ENCODE results near the gene TEX13A.
"Not testable (repeated sequence)": the region's sequence is repeated elsewhere in the genome, so short reads cannot be mapped to it uniquely, and the experiment has no call there.

TEX13A gene, protein sequence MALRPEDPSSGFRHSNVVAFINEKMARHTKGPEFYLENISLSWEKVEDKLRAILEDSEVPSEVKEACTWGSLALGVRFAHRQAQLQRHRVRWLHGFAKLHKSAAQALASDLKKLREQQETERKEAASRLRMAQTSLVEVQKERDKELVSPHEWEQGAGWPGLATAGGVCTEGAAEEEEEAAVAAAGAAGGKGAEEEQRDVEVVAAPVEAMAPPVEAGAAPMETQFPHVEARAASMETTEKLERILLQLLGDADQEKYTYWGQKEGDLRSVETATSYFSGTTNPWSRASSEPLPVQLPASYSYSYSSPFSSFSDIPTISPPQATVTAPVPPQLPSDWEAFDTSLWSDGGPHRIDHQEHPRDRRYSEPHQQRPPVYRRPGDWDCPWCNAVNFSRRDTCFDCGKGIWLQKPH

DNA sequence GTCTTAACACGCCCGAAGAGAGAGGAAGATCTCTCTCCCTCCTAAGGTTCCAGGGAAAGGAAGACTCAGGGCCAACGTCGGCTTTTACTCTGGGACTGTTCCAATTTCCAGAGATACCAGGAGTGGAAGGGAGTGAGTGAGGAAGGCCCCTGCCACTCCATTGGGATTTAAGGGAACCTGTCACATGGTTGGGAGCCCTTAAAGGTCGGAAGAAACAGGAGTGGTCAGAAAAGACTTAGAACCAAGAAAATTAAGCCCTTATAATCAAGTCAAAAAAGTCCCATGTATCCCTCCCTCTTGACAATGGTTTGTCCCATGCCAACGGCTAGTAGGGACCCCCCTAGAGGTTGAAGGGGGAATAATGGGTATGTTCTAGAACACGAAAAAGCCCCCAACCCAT is at the start of gene TEX13A:
Gene TEX13A, minus strand, starts transcription at position 59 of the 400 bp plus-strand sequence. CDS start 297 bp downstream, outside the sequence.
- peaks cover 0 to 5% of the 10 kb centered on the region in 2 donors for H3K9me3 Mint-ChIP-seq
- no peak within 1 kb of the TSS for H3K4me3 Mint-ChIP-seq
- H3K36me3 Mint-ChIP-seq: peaks cover 0 to 1% of the 10 kb centered on the region in 2 donors
- no peaks in the 10 kb centered on the region for H3K27me3 Mint-ChIP-seq
- ATAC-seq (replicated peaks) (no peak), DNase-seq (no peak)
- no peak within 1 kb of the TSS for H3K27ac Mint-ChIP-seq
- H3K4me1 Mint-ChIP-seq: no peaks in the 10 kb centered on the region

DNA sequence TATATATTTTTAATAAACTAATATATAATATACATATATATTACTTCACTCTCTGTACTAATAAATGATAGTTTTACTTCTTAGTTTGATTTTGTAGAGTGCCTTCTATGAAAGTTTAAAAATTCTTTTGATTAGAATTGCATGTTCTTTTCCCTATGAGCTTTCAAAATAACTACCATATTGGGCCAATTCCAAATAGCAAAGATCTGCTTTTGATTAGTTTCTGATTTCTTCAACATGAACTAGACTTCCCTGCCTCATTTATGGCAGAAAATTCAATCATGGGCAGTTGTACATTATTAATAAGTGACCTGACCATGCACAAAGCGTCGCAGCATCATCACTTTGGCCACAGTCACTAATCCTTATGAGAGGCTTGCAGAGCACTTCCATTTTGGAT is 48.9 kb upstream of the TEX13A start:
- Mint-ChIP-seq H3K4me1 (no peaks in the 10 kb centered on the region), H3K9me3 (peaks cover 0 to under 1% of the 10 kb centered on the region in 2 donors)
- no peak for DNase-seq

DNA sequence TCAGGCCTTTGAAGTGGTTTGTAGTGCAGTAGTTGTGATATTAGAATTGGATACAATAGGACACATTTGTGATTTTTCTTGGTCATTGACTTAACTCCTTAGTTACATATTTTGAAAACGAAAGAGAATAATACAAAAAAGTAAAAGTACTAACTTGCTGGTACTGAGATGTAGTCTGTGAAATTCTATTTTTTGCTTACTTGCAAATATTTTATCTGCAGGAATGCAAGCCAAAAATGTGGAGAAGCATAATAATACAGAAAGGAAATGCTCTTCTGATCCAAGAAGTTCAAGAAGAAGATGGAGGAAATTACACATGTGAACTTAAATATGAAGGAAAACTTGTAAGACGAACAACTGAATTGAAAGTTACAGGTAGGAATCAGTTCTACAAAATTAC is 46.7 kb upstream of the TEX13A start:
- H3K27me3 Mint-ChIP-seq: peaks cover 0 to 4% of the 10 kb centered on the region in 2 donors
- no peak overlapping the region for H3K4me3 Mint-ChIP-seq
- ATAC-seq (replicated peaks) (no peak), DNase-seq (no peak)
- no peak overlapping the region for H3K27ac Mint-ChIP-seq
- no peaks in the 10 kb centered on the region for H3K9me3 Mint-ChIP-seq
- H3K36me3 Mint-ChIP-seq: no peaks in the 10 kb centered on the region
- no peaks in the 10 kb centered on the region for H3K4me1 Mint-ChIP-seq

More for the DNA sequence above, 48.9 kb upstream of the TEX13A start:
- no peaks in the 10 kb centered on the region for H3K27me3 Mint-ChIP-seq
- H3K27ac Mint-ChIP-seq: no peak overlapping the region
- H3K36me3 Mint-ChIP-seq: no peaks in the 10 kb centered on the region
- H3K4me3 Mint-ChIP-seq: no peak overlapping the region
- no peak for ATAC-seq (replicated peaks)

DNA sequence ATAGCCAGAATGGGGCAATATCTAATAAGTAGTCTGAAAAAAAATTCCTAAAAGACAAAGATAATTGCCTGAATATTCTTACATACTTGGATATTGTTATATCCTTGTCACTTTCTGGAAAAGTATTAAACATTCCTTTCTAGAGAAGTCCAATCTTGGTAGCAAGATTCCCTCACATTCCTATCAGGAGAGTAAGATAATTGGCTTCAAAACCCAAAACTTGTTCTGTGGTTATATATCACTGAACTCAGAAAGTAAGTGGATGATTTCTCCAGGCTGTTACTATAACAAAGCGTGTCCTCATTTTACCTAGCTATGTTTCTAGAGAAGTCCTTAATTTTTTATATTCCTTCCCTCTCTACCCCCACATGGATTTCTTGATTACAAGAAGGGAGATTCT is 46.0 kb upstream of the TEX13A start:
- H3K4me1 Mint-ChIP-seq: no peaks in the 10 kb centered on the region
- ATAC-seq (replicated peaks) (no peak), DNase-seq (no peak)
- H3K27ac Mint-ChIP-seq: no peak overlapping the region
- no peak overlapping the region for H3K4me3 Mint-ChIP-seq
- H3K9me3 Mint-ChIP-seq: no peaks in the 10 kb centered on the region
- peaks cover 0 to 4% of the 10 kb centered on the region in 2 donors for H3K27me3 Mint-ChIP-seq
- H3K36me3 Mint-ChIP-seq: no peaks in the 10 kb centered on the region

DNA sequence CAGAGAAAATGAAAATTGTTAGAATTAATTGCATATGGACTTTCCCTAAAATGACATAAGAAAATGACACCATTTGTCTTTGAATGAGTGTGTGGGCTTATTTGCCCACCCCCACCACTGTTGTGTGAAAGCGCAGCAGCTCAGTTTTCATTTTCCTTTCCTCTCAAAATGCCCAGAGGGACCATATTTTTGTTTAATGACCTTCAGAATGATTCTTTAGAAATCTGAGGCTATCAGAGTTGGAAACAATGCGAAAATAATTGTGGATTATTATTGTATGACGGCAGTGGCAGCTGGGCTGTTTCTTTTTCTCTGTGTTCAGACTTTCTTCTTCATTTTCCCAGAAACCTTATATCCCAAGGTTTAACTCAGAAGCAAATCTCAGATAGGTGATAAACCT is 44.6 kb upstream of the TEX13A start:
- ATAC-seq (replicated peaks) (no peak), DNase-seq (no peak)
- peaks cover 0 to 4% of the 10 kb centered on the region in 2 donors for H3K27me3 Mint-ChIP-seq

DNA sequence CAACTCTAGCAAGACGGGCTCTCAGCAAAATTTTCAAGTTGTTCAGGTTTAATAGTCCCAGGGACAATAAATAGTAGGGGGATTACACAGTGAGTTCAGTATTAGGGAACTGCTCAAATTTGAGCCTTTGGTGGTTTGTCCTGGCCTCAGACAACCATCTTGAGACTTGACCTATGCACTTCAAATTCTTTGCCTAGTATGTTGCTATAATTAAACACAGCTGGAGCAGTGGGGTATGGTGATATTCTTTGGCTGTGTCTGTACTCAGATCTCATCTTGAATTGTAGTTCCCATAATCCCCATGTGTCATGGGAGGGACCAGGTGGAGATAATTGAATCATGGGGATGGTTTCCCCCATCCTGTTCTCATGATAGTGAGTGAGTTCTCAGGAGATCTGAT is 43.3 kb upstream of the TEX13A start:
- H3K27me3 Mint-ChIP-seq: peaks cover 0 to 4% of the 10 kb centered on the region in 2 donors
- H3K36me3 Mint-ChIP-seq: no peaks in the 10 kb centered on the region
- DNase-seq (no peak), ATAC-seq (replicated peaks) (no peak)
- no peak overlapping the region for H3K27ac Mint-ChIP-seq
- no peak overlapping the region for H3K4me3 Mint-ChIP-seq
- no peaks in the 10 kb centered on the region for H3K4me1 Mint-ChIP-seq
- H3K9me3 Mint-ChIP-seq: no peaks in the 10 kb centered on the region

More for the DNA sequence above, 44.6 kb upstream of the TEX13A start:
- no peak overlapping the region for H3K27ac Mint-ChIP-seq
- H3K9me3 Mint-ChIP-seq: no peaks in the 10 kb centered on the region
- H3K36me3 Mint-ChIP-seq: no peaks in the 10 kb centered on the region
- no peak overlapping the region for H3K4me3 Mint-ChIP-seq
- no peaks in the 10 kb centered on the region for H3K4me1 Mint-ChIP-seq

DNA sequence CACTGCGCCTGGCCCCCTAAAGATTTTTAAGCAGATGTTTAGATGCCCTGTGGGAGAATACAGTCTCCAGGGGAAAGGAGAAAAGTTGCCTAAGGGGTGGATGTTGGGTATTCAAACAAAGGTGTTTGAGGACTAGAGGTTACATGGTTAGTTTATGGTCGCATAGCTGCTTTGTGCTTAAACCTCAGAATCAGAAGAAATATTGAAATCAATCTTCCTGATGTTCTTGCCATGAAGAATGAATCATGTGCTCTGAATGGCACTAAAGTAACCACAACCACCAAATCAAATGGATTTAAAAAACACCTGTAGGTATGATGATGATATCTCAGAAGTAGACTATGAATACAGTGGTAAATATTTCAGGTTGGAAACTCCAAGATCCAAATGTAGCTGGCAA is 42.7 kb upstream of the TEX13A start:
- Mint-ChIP-seq H3K27ac (no peak overlapping the region), H3K27me3 (peaks cover 0 to 4% of the 10 kb centered on the region in 2 donors), H3K4me1 (no peaks in the 10 kb centered on the region), H3K4me3 (no peak overlapping the region), H3K36me3 (no peaks in the 10 kb centered on the region), H3K9me3 (no peaks in the 10 kb centered on the region)
- DNase-seq (no peak), ATAC-seq (replicated peaks) (no peak)

DNA sequence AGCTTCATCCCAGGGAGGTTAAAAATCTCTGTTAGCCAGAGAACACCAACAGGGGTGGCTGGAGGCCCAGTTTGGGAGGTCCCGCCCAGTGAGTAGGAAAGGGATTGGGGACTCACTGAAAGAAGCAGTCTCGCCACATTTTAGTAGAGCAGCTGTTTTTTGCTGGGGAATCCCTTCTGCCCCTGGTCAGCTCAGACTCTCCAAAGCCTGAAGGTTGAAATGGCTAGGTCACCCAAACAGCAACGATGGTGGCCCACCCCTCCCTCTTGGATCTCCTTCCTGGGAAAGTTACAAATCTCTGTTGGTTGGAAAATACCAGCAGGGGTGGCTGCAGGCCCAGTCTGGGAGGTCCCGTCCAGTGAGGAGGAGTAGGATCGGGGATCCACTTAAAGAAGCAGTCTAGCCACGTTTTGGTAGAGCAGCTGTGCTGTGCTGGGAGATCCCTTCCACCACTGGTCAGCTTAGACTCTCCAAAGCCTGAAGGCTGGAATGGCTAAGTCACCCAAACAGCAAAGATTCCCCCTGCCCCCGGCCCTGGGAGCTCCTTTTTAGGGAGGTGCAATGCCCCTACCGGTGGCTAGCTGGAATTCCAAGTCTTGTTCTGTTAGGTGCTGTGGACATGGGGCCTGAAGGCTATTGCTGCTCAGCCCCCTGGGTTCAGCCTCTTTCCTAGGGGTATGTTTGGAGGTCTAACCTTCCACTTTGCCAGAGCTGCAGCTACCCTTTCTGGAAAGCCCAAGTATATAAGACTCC is 40.0 kb upstream of the TEX13A start:
- Mint-ChIP-seq H3K4me3 (no peak overlapping the region), H3K27me3 (peaks cover 0 to 4% of the 10 kb centered on the region in 2 donors)

DNA sequence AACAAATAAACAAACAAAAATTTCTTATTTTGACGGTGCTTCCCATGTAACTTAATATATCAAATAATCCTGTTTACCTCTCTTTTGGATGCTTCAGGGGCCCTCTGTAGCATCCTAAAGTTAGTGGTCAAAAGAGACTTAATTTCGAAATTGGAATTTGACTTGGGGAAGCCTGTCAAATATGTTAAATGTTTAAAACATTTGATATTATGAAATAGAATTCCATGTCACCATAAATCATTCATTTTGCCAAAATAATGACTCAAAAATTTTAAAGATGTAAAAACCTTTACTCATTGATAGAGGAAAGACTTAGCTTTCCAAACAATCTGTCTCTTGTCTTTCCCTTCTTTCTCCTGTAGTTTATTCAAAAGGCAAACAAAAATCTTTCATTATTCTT is 20.6 kb upstream of the TEX13A start:
- no peak overlapping the region for H3K27ac Mint-ChIP-seq
- no peak for ATAC-seq (replicated peaks)
- H3K4me1 Mint-ChIP-seq: no peaks in the 10 kb centered on the region
- no peak overlapping the region for H3K4me3 Mint-ChIP-seq
- no peaks in the 10 kb centered on the region for H3K27me3 Mint-ChIP-seq
- no peak for DNase-seq
- H3K9me3 Mint-ChIP-seq: no peaks in the 10 kb centered on the region
- no peaks in the 10 kb centered on the region for H3K36me3 Mint-ChIP-seq

More for the DNA sequence above, 40.0 kb upstream of the TEX13A start:
- no peak overlapping the region for H3K27ac Mint-ChIP-seq
- ATAC-seq (replicated peaks) (no peak), DNase-seq (no peak)
- no peaks in the 10 kb centered on the region for H3K9me3 Mint-ChIP-seq
- H3K4me1 Mint-ChIP-seq: no peaks in the 10 kb centered on the region
- H3K36me3 Mint-ChIP-seq: no peaks in the 10 kb centered on the region

DNA sequence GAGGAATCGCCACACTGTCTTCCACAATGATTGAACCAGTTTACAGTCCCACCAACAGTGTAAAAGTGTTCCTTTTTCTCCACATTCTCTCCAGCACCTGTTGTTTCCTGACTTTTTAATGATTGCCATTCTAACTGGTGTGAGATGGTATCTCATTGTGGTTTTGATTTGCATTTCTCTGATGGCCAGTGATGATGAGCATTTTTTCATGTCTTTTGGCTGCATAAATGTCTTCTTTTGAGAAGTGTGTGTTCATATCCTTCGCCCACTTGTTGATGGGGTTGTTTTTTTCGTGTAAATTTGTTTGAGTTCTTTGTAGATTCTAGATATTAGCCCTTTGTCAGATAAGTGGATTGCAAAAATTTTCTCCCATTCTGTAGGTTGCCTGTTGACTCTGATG is 16.9 kb upstream of the TEX13A start:
- H3K4me3 Mint-ChIP-seq; H3K27ac Mint-ChIP-seq; H3K4me1 Mint-ChIP-seq; H3K27me3 Mint-ChIP-seq; H3K36me3 Mint-ChIP-seq; H3K9me3 Mint-ChIP-seq; DNase-seq; ATAC-seq (replicated peaks): not testable (repeated sequence)

DNA sequence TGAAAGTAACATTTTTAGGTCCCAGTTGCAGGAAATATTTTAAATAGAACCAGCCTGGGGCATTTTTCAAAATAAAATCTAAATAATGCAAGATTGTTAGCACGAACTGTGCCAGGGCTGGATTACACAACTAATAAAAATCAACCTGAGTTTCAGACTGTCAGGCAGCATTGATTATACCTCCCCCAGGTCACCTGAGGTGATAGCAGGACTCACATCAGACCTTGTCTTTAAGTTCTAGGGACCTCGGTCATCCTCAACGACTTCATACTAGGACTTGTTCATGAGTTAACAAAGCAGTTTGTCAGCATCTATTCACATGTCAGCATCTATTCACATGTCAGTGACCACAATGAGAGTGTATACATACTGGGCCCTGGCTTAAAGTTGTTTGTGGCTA is 8.7 kb upstream of the TEX13A start:
- no peak overlapping the region for H3K27ac Mint-ChIP-seq
- no peaks in the 10 kb centered on the region for H3K4me1 Mint-ChIP-seq
- no peak for ATAC-seq (replicated peaks)
- no peak for DNase-seq
- H3K4me3 Mint-ChIP-seq: no peak overlapping the region
- H3K27me3 Mint-ChIP-seq: no peaks in the 10 kb centered on the region
- no peaks in the 10 kb centered on the region for H3K36me3 Mint-ChIP-seq
- H3K9me3 Mint-ChIP-seq: no peaks in the 10 kb centered on the region

DNA sequence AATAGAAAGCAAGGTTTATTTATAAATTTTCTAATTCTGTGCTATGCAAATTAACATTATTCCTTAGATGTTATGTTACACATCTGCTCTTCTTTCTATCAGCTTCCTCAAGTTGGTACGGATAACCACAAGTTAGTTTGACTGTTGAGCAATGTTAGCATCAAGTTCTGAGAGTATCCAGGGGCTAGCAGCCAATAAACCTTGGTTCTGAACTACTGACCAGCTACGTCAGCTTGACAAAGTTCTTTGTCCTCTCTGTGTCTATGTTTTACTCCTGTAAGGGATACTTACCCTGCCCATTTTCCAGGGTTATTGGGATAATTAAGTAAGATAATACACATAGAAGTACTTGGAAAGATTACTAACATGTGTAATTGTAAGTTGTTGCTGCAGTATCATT is 8.1 kb upstream of the TEX13A start:
- H3K27ac Mint-ChIP-seq: no peak overlapping the region
- DNase-seq (no peak), ATAC-seq (replicated peaks) (no peak)
- no peaks in the 10 kb centered on the region for H3K4me1 Mint-ChIP-seq
- no peak overlapping the region for H3K4me3 Mint-ChIP-seq
- H3K27me3 Mint-ChIP-seq: no peaks in the 10 kb centered on the region
- H3K36me3 Mint-ChIP-seq: no peaks in the 10 kb centered on the region
- H3K9me3 Mint-ChIP-seq: no peaks in the 10 kb centered on the region

DNA sequence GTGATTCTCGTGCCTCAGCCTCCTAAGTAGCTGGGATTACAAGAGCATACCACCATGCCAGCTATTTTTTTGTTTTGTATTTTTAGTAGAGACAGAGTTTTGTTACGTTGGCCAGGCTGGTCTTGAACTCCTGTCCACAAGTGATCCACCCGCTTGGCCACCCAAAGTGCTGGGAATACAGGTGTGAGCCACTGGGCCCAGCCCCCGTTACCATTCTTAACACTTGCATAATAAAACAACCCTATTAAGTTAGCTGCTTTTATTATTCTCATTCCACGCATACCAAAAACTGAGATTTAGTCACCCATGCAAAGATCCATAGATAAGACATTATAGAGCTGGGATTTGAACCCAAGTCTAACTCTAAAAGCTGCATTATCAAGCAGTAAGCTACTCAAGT is 6.0 kb upstream of the TEX13A start:
- Mint-ChIP-seq H3K4me1 (no peaks in the 10 kb centered on the region), H3K27me3 (no peaks in the 10 kb centered on the region), H3K9me3 (peaks cover 0 to 2% of the 10 kb centered on the region in 2 donors), H3K4me3 (no peak overlapping the region), H3K36me3 (no peaks in the 10 kb centered on the region), H3K27ac (no peak overlapping the region)
- DNase-seq (no peak), ATAC-seq (replicated peaks) (no peak)

DNA sequence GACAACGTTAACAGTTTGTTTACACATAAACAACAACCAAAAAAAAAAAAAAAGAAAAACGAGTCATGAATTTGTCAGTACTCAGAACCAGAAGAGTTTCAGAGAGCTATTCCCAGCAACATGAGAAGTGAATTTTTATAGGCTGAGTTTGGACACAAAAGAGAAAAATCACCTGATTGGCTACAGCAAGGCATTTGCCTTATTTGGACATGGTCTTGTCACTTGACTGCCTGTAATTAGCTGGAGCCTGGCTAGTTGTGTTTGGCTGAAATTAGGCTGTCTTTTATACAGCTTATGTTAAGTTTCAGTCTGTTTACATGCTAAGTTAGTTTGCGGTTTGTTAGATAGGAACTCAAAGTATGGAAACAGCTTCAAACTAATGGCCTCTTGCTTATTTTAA is 880 bp upstream of the TEX13A start:
- Mint-ChIP-seq H3K36me3 (peaks cover 0 to 1% of the 10 kb centered on the region in 2 donors), H3K4me1 (no peaks in the 10 kb centered on the region), H3K27ac (no peak overlapping the region), H3K27me3 (no peaks in the 10 kb centered on the region), H3K9me3 (peaks cover 0 to 5% of the 10 kb centered on the region in 2 donors), H3K4me3 (no peak overlapping the region)
- ATAC-seq (replicated peaks) (no peak), DNase-seq (no peak)
